Esophagus squamous epithelium (tissue), 4 donors: ENCODE data around the gene EMD.

Source experiments
- CTCF ChIP-seq, 6 experiments: fragments of 450-650 bp in 4 of 6; fragments of 200-600 bp in 2 of 6; sonication (generic) in 2 of 6; IDR thresholded peaks; one replicate each; pipeline ENCODE4 v1.5.1; 2016 to 2019; ENCODE audit warnings: antibody characterized with exemption in 6 of 6, mild to moderate bottlenecking in 4 of 6, moderate library complexity in 4 of 6
- POLR2A ChIP-seq, 4 donors: fragments of 450-650 bp; IDR thresholded peaks; one replicate each; pipeline ENCODE4 v1.6.1; 2017; ENCODE audit warnings: antibody characterized with exemption in 4 of 4, mild to moderate bottlenecking in 4 of 4, moderate library complexity in 3 of 4

DNA sequence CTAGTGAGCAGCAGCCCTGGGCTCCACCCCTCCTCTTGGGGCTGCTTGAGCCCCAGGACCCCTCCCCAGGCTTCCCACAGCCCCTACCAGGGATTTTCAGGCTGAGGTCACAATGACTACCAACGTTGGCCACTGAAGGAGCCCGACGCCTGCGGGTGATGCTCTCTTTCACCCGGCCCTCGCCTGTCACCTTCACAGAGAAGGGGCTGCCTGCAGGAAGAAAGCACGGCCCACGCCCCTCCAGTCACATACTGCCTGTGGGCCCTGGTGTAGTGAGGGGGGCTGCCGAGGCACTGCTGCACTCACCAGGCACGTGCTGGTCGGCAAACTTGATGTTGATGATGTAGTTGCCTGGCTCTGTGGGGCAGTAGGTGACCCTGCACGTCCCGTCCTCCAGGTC is 26.6 kb upstream of the EMD start:
- TF ChIP-seq POLR2A (IDR thresholded peaks at IDR 0.05) (no peak), CTCF (IDR thresholded peaks at IDR 0.05) (no peak)
